HepG2 (cell line): ENCODE measurements around the gene SMYD1. TPM values are rescaled to one million over a fixed set of nuclear protein-coding genes. Genes with fewer than 3 reads are reported as not detected.

Experiments
- ASH2L ChIP-seq: fragments of 300-600, 200-600 bp; sonication (generic); IDR thresholded peaks from 2 replicates; pipeline ENCODE4 v1.7.0; 2017; ENCODE audit warnings: low read depth, mild to moderate bottlenecking, moderate library complexity, mixed read lengths, low read length; ENCODE audit not compliant: insufficient read length
- ATF5 ChIP-seq: sonication (generic); formaldehyde crosslinking; IDR thresholded peaks from 2 replicates; pipeline ENCODE4 v1.4.0; 2020; ENCODE audit warnings: mild to moderate bottlenecking, low read depth, missing genetic modification reagents
- ATF7-NPFF ChIP-seq: sonication (generic); formaldehyde crosslinking; IDR thresholded peaks from 2 replicates; pipeline ENCODE4 v1.8.1; 2023; ENCODE audit warnings: mild to moderate bottlenecking, low read depth, missing genetic modification reagents, moderate library complexity
- ELF1 ChIP-seq: sonication (generic); formaldehyde crosslinking; IDR thresholded peaks from 2 replicates; pipeline ENCODE4 v1.4.0; 2020; ENCODE audit warnings: missing genetic modification reagents
- FOSL1 ChIP-seq: sonication (generic); formaldehyde crosslinking; IDR thresholded peaks from 2 replicates; pipeline ENCODE4 v1.9.0; 2021; ENCODE audit warnings: missing genetic modification reagents, borderline replicate concordance
- GABPB1 ChIP-seq: IDR thresholded peaks from 2 replicates; pipeline ENCODE4 v1.6.1; 2016; ENCODE audit warnings: mild to moderate bottlenecking, missing genetic modification reagents, moderate library complexity, missing compliant biosample characterization
- GTF3A ChIP-seq: sonication (generic); formaldehyde crosslinking; conservative IDR thresholded peaks from 2 replicates; pipeline ENCODE4 v1.4.0; 2020; ENCODE audit warnings: mild to moderate bottlenecking, missing genetic modification reagents
- KDM5B ChIP-seq: sonication (generic); formaldehyde crosslinking; IDR thresholded peaks from 2 replicates; pipeline ENCODE4 v1.4.0; 2020; ENCODE audit warnings: missing genetic modification reagents, mild to moderate bottlenecking, borderline replicate concordance
- NKX3-1 ChIP-seq: sonication (generic); formaldehyde crosslinking; IDR thresholded peaks from 2 replicates; pipeline ENCODE4 v1.5.0; 2020; ENCODE audit warnings: missing genetic modification reagents
- PPARG ChIP-seq: conservative IDR thresholded peaks from 2 replicates; pipeline ENCODE4 v1.6.1; 2016; ENCODE audit warnings: missing biosample characterization, missing genetic modification reagents
- PRDM10 ChIP-seq: sonication (generic); formaldehyde crosslinking; IDR thresholded peaks from 2 replicates; pipeline ENCODE4 v1.4.0; 2020; ENCODE audit warnings: low read depth, missing genetic modification reagents
- RBM22 ChIP-seq: fragments of 200-400 bp; formaldehyde crosslinking; optimal IDR thresholded peaks from 2 replicates; pipeline ENCODE3; 2017; ENCODE audit warnings: mild to moderate bottlenecking, low read length, moderate library complexity
- SALL2 ChIP-seq: sonication (generic); formaldehyde crosslinking; IDR thresholded peaks from 2 replicates; pipeline ENCODE4 v1.8.1; 2023; ENCODE audit warnings: mild to moderate bottlenecking, missing genetic modification reagents, inconsistent platforms
- SMARCC2 ChIP-seq: fragments of 450-650 bp; IDR thresholded peaks from 2 replicates; pipeline ENCODE4 v1.6.1; 2017; ENCODE audit warnings: antibody characterized with exemption, mild to moderate bottlenecking
- SP1 ChIP-seq, 2 experiments: fragments of 450-650 bp in 1 of 2; sonication (generic) in 1 of 2; formaldehyde crosslinking in 1 of 2; IDR thresholded peaks; 2 replicates each; pipeline versions ENCODE4 v1.4.0 to v1.6.1; 2016 to 2020; ENCODE audit warnings: missing genetic modification reagents in 1 of 2
- SPEN ChIP-seq: sonication (generic); formaldehyde crosslinking; IDR thresholded peaks from 2 replicates; pipeline ENCODE4 v1.5.1; 2020; ENCODE audit warnings: low read depth, mild to moderate bottlenecking, missing genetic modification reagents
- ZNF510 ChIP-seq: sonication (generic); formaldehyde crosslinking; IDR thresholded peaks from 2 replicates; pipeline ENCODE4 v1.4.0; 2020; ENCODE audit warnings: low read depth, mild to moderate bottlenecking, missing genetic modification reagents
- ZNF772 ChIP-seq: sonication (generic); formaldehyde crosslinking; IDR thresholded peaks from 2 replicates; pipeline ENCODE4 v1.5.0; 2020; ENCODE audit warnings: mild to moderate bottlenecking, missing genetic modification reagents
- polyA plus RNA-seq, 8 experiments: library from polyadenylated mRNA; depleted of rRNA in 3 of 8; stranded (reverse) in 7 of 8; unstranded in 1 of 8; fragments of >200 nt; fragmentation: Illumina TruSeq in 4 of 8; extraction: Trizol in 4 of 8; gene quantifications; 2 replicates each; pipeline versions ENCODE4 v1.2.1 to v1.2.3, GENCODE V29; 2011 to 2016; ENCODE audit warnings: low read depth in 4 of 8, missing spikeins in 1 of 8, mixed read lengths in 1 of 8; ENCODE audit not compliant: insufficient read depth in 1 of 8
- total RNA-seq, 5 experiments: library from RNA; depleted of rRNA; stranded (reverse); fragments of >200 nt; fragmentation: Illumina TruSeq; extraction: Trizol; gene quantifications; 2 replicates each; pipeline ENCODE4 v1.2.3, GENCODE V29; 2016; ENCODE audit warnings: low read depth in 1 of 5
- TF ChIP-seq, protein P1 (sequence below): sonication (generic); formaldehyde crosslinking; IDR thresholded peaks from 2 replicates; pipeline ENCODE4 v1.4.0; 2020; ENCODE audit warnings: missing genetic modification reagents

The SMYD1 gene
- total and polyA plus RNA-seq, 2 of the 13 experiments (the other 11 are each of a cell fraction or from before 2014, with no cell fraction given), result not detected

- TF ChIP-seq PRDM10 (CRISPR knock-in tag) (no peak), PPARG (CRISPR knock-in tag) (no peak), RBM22 (no peak), GABPB1 (CRISPR knock-in tag) (peak; percentile 93), FOSL1 (no peak; the same call in 1 of the 2 replicates), SMARCC2 (no peak), NKX3-1 (CRISPR knock-in tag) (peak; percentile 15; the same call in 1 of the 2 replicates), ELF1 (CRISPR knock-in tag) (peak; percentile 84), SALL2 (CRISPR knock-in tag) (peak; percentile 75; the same call in 1 of the 2 replicates), ATF5 (CRISPR knock-in tag) (peak; percentile 87; the same call in 1 of the 2 replicates), SP1 (IDR thresholded peaks at IDR 0.05) (no peak), SP1 (CRISPR knock-in tag; IDR thresholded peaks at IDR 0.05) (peak; percentile 14), KDM5B (CRISPR knock-in tag) (peak; percentile 77), ZNF772 (peak; percentile 54; the same call in 1 of the 2 replicates), ZNF510 (CRISPR knock-in tag) (peak; percentile 91; the same call in 1 of the 2 replicates), SPEN (CRISPR knock-in tag) (peak; percentile 89), GTF3A (CRISPR knock-in tag) (0 out of 2 replicates have a peak, but pooled peaks have one; percentile 6), ASH2L (peak; percentile 94), ATF7-NPFF (CRISPR knock-in tag) (peak; percentile 86)
- TF ChIP-seq, protein P1, sequence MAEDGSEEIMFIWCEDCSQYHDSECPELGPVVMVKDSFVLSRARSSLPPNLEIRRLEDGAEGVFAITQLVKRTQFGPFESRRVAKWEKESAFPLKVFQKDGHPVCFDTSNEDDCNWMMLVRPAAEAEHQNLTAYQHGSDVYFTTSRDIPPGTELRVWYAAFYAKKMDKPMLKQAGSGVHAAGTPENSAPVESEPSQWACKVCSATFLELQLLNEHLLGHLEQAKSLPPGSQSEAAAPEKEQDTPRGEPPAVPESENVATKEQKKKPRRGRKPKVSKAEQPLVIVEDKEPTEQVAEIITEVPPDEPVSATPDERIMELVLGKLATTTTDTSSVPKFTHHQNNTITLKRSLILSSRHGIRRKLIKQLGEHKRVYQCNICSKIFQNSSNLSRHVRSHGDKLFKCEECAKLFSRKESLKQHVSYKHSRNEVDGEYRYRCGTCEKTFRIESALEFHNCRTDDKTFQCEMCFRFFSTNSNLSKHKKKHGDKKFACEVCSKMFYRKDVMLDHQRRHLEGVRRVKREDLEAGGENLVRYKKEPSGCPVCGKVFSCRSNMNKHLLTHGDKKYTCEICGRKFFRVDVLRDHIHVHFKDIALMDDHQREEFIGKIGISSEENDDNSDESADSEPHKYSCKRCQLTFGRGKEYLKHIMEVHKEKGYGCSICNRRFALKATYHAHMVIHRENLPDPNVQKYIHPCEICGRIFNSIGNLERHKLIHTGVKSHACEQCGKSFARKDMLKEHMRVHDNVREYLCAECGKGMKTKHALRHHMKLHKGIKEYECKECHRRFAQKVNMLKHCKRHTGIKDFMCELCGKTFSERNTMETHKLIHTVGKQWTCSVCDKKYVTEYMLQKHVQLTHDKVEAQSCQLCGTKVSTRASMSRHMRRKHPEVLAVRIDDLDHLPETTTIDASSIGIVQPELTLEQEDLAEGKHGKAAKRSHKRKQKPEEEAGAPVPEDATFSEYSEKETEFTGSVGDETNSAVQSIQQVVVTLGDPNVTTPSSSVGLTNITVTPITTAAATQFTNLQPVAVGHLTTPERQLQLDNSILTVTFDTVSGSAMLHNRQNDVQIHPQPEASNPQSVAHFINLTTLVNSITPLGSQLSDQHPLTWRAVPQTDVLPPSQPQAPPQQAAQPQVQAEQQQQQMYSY, result 0 out of 2 replicates have a peak, but pooled peaks have one; percentile 61
These were observed 12.1 kb upstream of the SMYD1 start, which contains the start of gene KRCC1 (continued) for GRCh38 chr2:88055371-88056128.
